ENCODE measurements around the gene KIAA0319L. TPM values are rescaled to one million over a fixed set of nuclear protein-coding genes. Genes with fewer than 3 reads are reported as not detected.

KIAA0319L gene
- 50.6 TPM for total RNA-seq

DNA sequence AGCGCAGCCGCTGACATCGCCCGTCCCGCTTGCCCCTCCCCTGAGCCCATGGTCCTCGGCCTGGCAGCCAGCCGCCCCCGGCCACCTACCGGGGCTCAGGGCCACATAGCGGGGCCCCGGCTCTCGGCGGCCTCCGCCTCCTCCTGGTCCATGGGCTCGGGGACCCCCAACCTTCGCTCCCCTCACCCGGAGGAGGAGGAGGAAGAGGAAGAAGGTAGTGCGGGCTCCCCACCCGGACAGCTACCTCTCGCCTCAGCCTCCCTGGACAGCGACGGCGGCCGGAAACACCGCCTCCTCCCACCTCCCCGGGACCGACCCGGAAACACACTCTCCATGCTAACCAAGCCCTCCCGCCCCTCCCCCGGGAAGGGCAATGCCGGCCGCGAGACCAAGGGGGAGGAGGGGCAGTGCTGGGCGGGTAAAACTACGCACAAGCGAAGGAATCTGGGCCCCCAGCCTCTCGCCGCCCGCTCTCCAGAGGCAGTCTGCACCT, at the start of gene KIAA0319L:
KIAA0319L (minus strand) TSS at position 286 of the 493 bp plus-strand sequence. CDS start 2,912 bp downstream, outside the sequence.
- intact Hi-C loops (cut with DNase I), result no loop called here

GRCh38 chr1:35605867-35606182, 48.6 kb upstream of the KIAA0319L start:
- DNase-seq (ENCODE audit: extremely low spot score in 2 of 2), result no peak
- Histone ChIP-seq H3K27me3 (no peaks in the 10 kb centered on the region), H3K9me3 (no peaks in the 10 kb centered on the region), H3K27ac (no peak overlapping the region), H3K4me3 (no peak overlapping the region), H3K4me1 (no peaks in the 10 kb centered on the region), H3K36me3 (peaks cover 0 to 73% of the 10 kb centered on the region in 2 donors)
- intact Hi-C loops (cut with DNase I), result no loop called here
- no peak for TF ChIP-seq POLR2AphosphoS5 (IDR thresholded peaks at IDR 0.05; ENCODE audit: insufficient read depth in 1 of 2, low read depth in 1 of 2)
- TF ChIP-seq POLR2A (IDR thresholded peaks at IDR 0.05), result no peak
- TF ChIP-seq CTCF (IDR thresholded peaks at IDR 0.05), result no peak

More for the DNA sequence above, at the start of gene KIAA0319L:
- no peaks in the 10 kb centered on the region for H3K27me3 ChIP-seq
- peak within 1 kb of the TSS; percentile 87 to 94 for H3K4me3 ChIP-seq
- H3K9me3 ChIP-seq, result no peaks in the 10 kb centered on the region
- peak in 1 of 2 donors; percentile 92 for DNase-seq (ENCODE audit: extremely low spot score in 2 of 2)
- peaks cover 0 to 9% of the 10 kb centered on the region in 2 donors for H3K36me3 ChIP-seq
- TF ChIP-seq CTCF (IDR thresholded peaks at IDR 0.05) (no peak), POLR2AphosphoS5 (IDR thresholded peaks at IDR 0.05; ENCODE audit: insufficient read depth in 1 of 2, low read depth in 1 of 2) (peak in 1 of 2 donors; percentile 89), POLR2A (IDR thresholded peaks at IDR 0.05) (no peak)
- H3K27ac ChIP-seq, result peak within 1 kb of the TSS; percentile 95
- peaks cover 72% of the 10 kb centered on the region for H3K4me1 ChIP-seq

DNA sequence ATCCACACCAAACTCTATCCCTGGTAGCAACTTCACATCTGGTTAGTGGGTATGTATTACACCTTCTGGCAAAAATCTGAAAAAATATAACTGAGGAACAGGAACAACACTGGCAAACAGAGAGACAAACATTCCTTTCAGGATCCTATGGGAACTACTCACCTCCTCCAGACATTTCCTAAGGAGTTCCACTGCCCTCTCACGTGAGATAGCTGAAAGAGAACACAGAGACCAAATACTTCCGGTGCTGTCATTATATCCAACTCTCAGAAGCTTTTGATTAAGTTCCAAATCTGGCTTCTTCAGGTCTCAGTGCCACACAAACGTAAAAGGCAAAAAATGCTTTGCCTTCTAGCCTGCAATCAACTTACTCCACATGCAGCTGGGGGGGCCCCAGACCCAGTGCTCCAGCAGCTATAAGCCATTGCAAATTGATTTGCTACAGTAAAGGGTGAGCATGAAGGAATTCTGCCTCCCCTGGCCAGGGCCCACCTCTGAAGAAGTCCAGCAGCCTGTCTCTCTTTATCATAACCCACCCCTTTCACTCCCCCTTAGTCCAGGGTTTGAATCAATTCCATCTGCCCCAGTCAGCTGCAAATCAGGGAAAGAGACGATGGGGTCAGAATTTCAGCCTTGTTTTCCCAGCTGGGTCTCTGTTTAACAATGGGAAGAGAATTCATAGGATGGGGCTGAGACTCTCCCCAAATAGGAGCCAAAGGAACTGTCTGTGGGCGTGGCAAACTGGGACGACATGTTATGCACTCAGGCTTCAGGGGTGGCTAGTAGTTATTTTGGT, 48.1 kb upstream of the KIAA0319L start:
- intact Hi-C loops (cut with DNase I), result no loop called here
- no peaks in the 10 kb centered on the region for H3K27me3 ChIP-seq
- H3K4me3 ChIP-seq, result no peak overlapping the region
- no peak overlapping the region for H3K27ac ChIP-seq
- H3K4me1 ChIP-seq, result no peaks in the 10 kb centered on the region
- DNase-seq (ENCODE audit: extremely low spot score in 2 of 2), result no peak
- TF ChIP-seq POLR2A (IDR thresholded peaks at IDR 0.05), result no peak
- H3K9me3 ChIP-seq, result no peaks in the 10 kb centered on the region
- H3K36me3 ChIP-seq, result peaks cover 0 to 73% of the 10 kb centered on the region in 2 donors

DNA sequence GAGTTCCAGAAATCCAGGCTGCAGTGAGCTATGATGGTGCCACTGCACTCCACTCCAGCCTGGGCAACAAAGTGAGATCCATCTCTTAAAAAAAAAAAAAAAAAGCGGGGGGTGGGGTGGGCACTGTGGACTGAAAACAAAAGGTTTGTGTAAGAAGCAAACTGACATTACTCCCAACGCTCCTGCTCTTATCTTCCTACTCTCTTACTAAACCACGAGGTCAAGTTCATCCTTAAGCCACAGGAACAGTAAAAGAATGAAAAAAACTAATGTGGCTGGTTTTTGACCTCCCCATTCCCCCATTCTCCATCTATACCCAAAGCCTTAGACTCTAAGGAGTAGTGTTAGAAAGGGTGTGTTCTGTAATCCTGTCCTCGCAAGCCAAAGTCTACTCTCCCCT, 46.7 kb upstream of the KIAA0319L start:
- Histone ChIP-seq H3K4me3 (no peak overlapping the region), H3K36me3 (peaks cover 0 to 68% of the 10 kb centered on the region in 2 donors), H3K27ac (no peak overlapping the region), H3K27me3 (no peaks in the 10 kb centered on the region), H3K9me3 (no peaks in the 10 kb centered on the region), H3K4me1 (no peaks in the 10 kb centered on the region)
- DNase-seq (ENCODE audit: extremely low spot score in 2 of 2), result no peak
- intact Hi-C loops (cut with DNase I), result no loop called here
- TF ChIP-seq POLR2A (IDR thresholded peaks at IDR 0.05), result no peak

DNA sequence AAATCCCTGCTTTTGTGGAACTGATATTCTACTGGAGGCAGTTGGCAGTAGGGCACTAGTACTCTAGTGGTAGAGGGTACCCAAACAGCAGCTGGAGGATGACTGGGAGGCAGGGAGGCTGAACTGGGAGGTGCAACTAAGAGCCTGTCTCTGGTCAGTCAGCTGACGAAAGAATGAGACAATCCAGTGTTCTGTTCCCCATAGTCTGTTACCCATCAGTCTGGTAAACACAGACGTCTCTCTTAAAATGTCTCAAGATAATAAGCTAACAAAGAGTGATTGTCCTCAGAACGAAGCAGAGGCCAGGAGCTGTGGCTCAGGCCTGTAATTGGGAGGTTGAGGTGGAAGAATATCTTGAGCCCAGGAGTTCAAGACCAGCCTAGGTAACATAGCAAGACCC, 46.3 kb upstream of the KIAA0319L start:
- intact Hi-C loops (cut with DNase I), result no loop called here
- H3K4me3 ChIP-seq, result no peak overlapping the region
- peaks cover 0 to 63% of the 10 kb centered on the region in 2 donors for H3K36me3 ChIP-seq
- no peaks in the 10 kb centered on the region for H3K9me3 ChIP-seq
- no peaks in the 10 kb centered on the region for H3K27me3 ChIP-seq
- no peaks in the 10 kb centered on the region for H3K4me1 ChIP-seq
- DNase-seq (ENCODE audit: extremely low spot score in 2 of 2), result no peak
- H3K27ac ChIP-seq, result no peak overlapping the region
- TF ChIP-seq POLR2A (IDR thresholded peaks at IDR 0.05) (no peak), POLR2AphosphoS5 (IDR thresholded peaks at IDR 0.05; ENCODE audit: insufficient read depth in 1 of 2, low read depth in 1 of 2) (no peak), CTCF (IDR thresholded peaks at IDR 0.05) (no peak)

DNA sequence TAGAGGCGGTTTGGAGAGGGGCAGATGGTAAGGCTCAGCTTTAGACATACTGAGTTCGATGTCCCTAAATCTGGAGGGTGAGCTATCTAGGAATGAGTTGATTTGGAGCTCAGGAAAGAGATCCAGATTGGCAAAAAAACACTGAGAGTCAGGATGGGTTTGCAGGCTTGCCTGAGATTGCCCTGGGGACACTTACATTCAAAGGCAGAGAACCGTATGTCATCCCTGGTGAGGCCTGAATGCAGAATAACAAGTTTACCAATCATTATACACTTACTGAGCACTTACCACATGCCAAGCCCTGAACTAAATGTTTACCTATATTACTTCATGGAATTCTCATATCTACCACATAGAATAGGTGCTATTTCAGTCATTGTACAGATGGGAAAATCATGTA, 43.4 kb upstream of the KIAA0319L start:
- intact Hi-C loops (cut with DNase I), result no loop called here

More for the DNA sequence above, 43.4 kb upstream of the KIAA0319L start:
- Histone ChIP-seq H3K27me3 (no peaks in the 10 kb centered on the region), H3K4me3 (no peak overlapping the region), H3K9me3 (no peaks in the 10 kb centered on the region), H3K36me3 (peaks cover 0 to 42% of the 10 kb centered on the region in 2 donors), H3K4me1 (no peaks in the 10 kb centered on the region), H3K27ac (no peak overlapping the region)
- TF ChIP-seq POLR2AphosphoS5 (IDR thresholded peaks at IDR 0.05; ENCODE audit: insufficient read depth in 1 of 2, low read depth in 1 of 2), result no peak
- TF ChIP-seq CTCF (IDR thresholded peaks at IDR 0.05), result no peak
- TF ChIP-seq POLR2A (IDR thresholded peaks at IDR 0.05), result no peak
- no peak for DNase-seq (ENCODE audit: extremely low spot score in 2 of 2)
